Activated naive CD4-positive, alpha-beta T cell treated with anti-CD3 and anti-CD28 coated beads, Interleukin-2, amount 50 U/mL, for 16 hours (primary cell): ENCODE results near the gene CSF2.
A peak's percentile ranks its signal among the peaks of the same experiment; 100 is the strongest.

Experiments used
- DNase-seq: peaks from one replicate; pipeline ENCODE4 v3.0.0-alpha.2; 2020

The CSF2 gene

GRCh38 chr5:132055441-132055807, 18.2 kb upstream of the CSF2 start:
- DNase-seq: no peak

- peak; percentile 5 for DNase-seq
Observed at GRCh38 chr5:132055808-132056609, 17.6 kb upstream of the CSF2 start.

- DNase-seq: peak; percentile 6
Observed at GRCh38 chr5:132056610-132057497, 16.7 kb upstream of the CSF2 start.

GRCh38 chr5:132057498-132058255, 15.9 kb upstream of the CSF2 start:
- peak; percentile 6 for DNase-seq

GRCh38 chr5:132058646-132059042, 14.9 kb upstream of the CSF2 start:
- DNase-seq: no peak

- DNase-seq: peak; percentile 5
Observed at GRCh38 chr5:132059043-132059695, 14.4 kb upstream of the CSF2 start.

- peak; percentile 7 for DNase-seq
Observed at GRCh38 chr5:132059696-132060500, 13.7 kb upstream of the CSF2 start.

GRCh38 chr5:132060501-132061161, 13.0 kb upstream of the CSF2 start, which contains the start of gene IL3:
Gene IL3, plus strand, starts transcription at chr5:132060655. Its CDS starts 52 bp downstream, at chr5:132060707.
- peak; percentile 1 for DNase-seq

- peak; percentile 80 for DNase-seq
Observed at GRCh38 chr5:132063090-132063911, 10.3 kb upstream of the CSF2 start.

GRCh38 chr5:132064140-132064539, 9.4 kb upstream of the CSF2 start:
- no peak for DNase-seq

GRCh38 chr5:132064738-132065331, 8.8 kb upstream of the CSF2 start:
- peak; percentile 76 for DNase-seq

GRCh38 chr5:132065351-132065937, 8.1 kb upstream of the CSF2 start:
- DNase-seq: peak; percentile 30

- DNase-seq: no peak
Observed at GRCh38 chr5:132065951-132066701, 7.5 kb upstream of the CSF2 start.

- DNase-seq: no peak
Observed at GRCh38 chr5:132066871-132067270, 6.7 kb upstream of the CSF2 start.

- no peak for DNase-seq
Observed at GRCh38 chr5:132067451-132067850, 6.1 kb upstream of the CSF2 start.

GRCh38 chr5:132067941-132068808, 5.4 kb upstream of the CSF2 start:
- no peak for DNase-seq

GRCh38 chr5:132069561-132069960, 4.0 kb upstream of the CSF2 start:
- DNase-seq: no peak

GRCh38 chr5:132069994-132070393, 3.6 kb upstream of the CSF2 start:
- no peak for DNase-seq
